OCI-LY1 (cell line): ENCODE results near the gene SPESP1.

Experiments
- CTCF ChIP-seq: fragments of 200-600 bp; sonication (generic), shearing (Covaris generic); IDR thresholded peaks from 2 replicates; pipeline ENCODE4 v1.5.1; 2017; ENCODE audit warnings: mild to moderate bottlenecking, antibody characterized with exemption, low read length, moderate library complexity, mixed read lengths
- EZH2 ChIP-seq: fragments of 200-600 bp; sonication (generic), shearing (Covaris generic); IDR thresholded peaks from 2 replicates; pipeline ENCODE4 v1.8.0; 2017; ENCODE audit warnings: borderline replicate concordance, mixed run types, mild to moderate bottlenecking, antibody characterized with exemption, low read length, moderate library complexity, mixed read lengths

GRCh38 chr15:68982976-68983563 is 52.7 kb downstream of the SPESP1 start:
- TF ChIP-seq CTCF, result no peak
- no peak for TF ChIP-seq EZH2
